ENCODE measurements around the gene FRRS1. TPM values are rescaled to one million over a fixed set of nuclear protein-coding genes. Genes with fewer than 3 reads are reported as not detected.

FRRS1 gene
- polyA plus RNA-seq, 3 donors = 1.1 to 1.4 (median 1.3) TPM

GRCh38 chr1:99745061-99745460, 21.4 kb downstream of the FRRS1 start:
- WGBS, 3 donors = 89 to 92% (median 91%) methylated on average over 7 of the region's 7 CpGs

GRCh38 chr1:99740141-99740540, 26.3 kb downstream of the FRRS1 start:
- H3K27ac ChIP-seq (ENCODE audit: low read depth, low read length) = no peak overlapping the region
- 66 to 70% (median 69%) methylated on average over 1 of the region's 1 CpG for WGBS, 3 donors

More at GRCh38 chr1:99745061-99745460, 21.4 kb downstream of the FRRS1 start:
- no peak overlapping the region for H3K27ac ChIP-seq (ENCODE audit: low read depth, low read length)

GRCh38 chr1:99738858-99739465, 27.5 kb downstream of the FRRS1 start:
- no peak overlapping the region for H3K27ac ChIP-seq (ENCODE audit: low read depth, low read length)
- WGBS, 3 donors = 59 to 78% (median 73%) methylated on average over 6 of the region's 6 CpGs

GRCh38 chr1:99737016-99737415, 29.4 kb downstream of the FRRS1 start:
- no peak overlapping the region for H3K27ac ChIP-seq (ENCODE audit: low read depth, low read length)
- WGBS, 3 donors = 43 to 50% (median 45%) methylated on average over 4 of the region's 4 CpGs

- 63 to 91% (median 74%) methylated on average over 2 of the region's 2 CpGs for WGBS, 3 donors
These were observed 30.6 kb downstream of the FRRS1 start for GRCh38 chr1:99735852-99736251.

GRCh38 chr1:99731384-99731783, 35.1 kb downstream of the FRRS1 start:
- H3K27ac ChIP-seq (ENCODE audit: low read depth, low read length) = no peak overlapping the region
- 88 to 97% (median 93%) methylated on average over 1 of the region's 1 CpG for WGBS, 3 donors

More at GRCh38 chr1:99735852-99736251, 30.6 kb downstream of the FRRS1 start:
- H3K27ac ChIP-seq (ENCODE audit: low read depth, low read length) = no peak overlapping the region

- 49 to 85% (median 54%) methylated on average over 4 of the region's 4 CpGs for WGBS, 3 donors
- H3K27ac ChIP-seq (ENCODE audit: low read depth, low read length) = no peak overlapping the region
These were observed 37.8 kb downstream of the FRRS1 start for GRCh38 chr1:99728494-99729235.

GRCh38 chr1:99727575-99728185, 38.8 kb downstream of the FRRS1 start:
- H3K27ac ChIP-seq (ENCODE audit: low read depth, low read length) = no peak overlapping the region
- WGBS, 3 donors = 69 to 82% (median 72%) methylated on average over 4 of the region's 4 CpGs

- whole genome bisulfite sequencing, 3 donors = 79 to 86% (median 82%) methylated on average over 2 of the region's 2 CpGs
- H3K27ac ChIP-seq (ENCODE audit: low read depth, low read length) = no peak overlapping the region
These were observed 39.6 kb downstream of the FRRS1 start for GRCh38 chr1:99726818-99727217.

- 95 to 100% (median 96%) methylated on average over 1 of the region's 1 CpG for WGBS, 3 donors
- H3K27ac ChIP-seq (ENCODE audit: low read depth, low read length) = no peak overlapping the region
These were observed 40.0 kb downstream of the FRRS1 start for GRCh38 chr1:99726407-99726806.

GRCh38 chr1:99725996-99726395, 40.4 kb downstream of the FRRS1 start:
- 45 to 65% (median 47%) methylated on average over 4 of the region's 4 CpGs for WGBS, 3 donors
- no peak overlapping the region for H3K27ac ChIP-seq (ENCODE audit: low read depth, low read length)

GRCh38 chr1:99723251-99723650, 43.2 kb downstream of the FRRS1 start:
- H3K27ac ChIP-seq (ENCODE audit: low read depth, low read length) = no peak overlapping the region
- 94 to 97% (median 95%) methylated on average over 3 of the region's 3 CpGs for WGBS, 3 donors

GRCh38 chr1:99717005-99717404, 49.4 kb downstream of the FRRS1 start:
- WGBS, 3 donors = 93 to 100% (median 95%) methylated on average over 1 of the region's 1 CpG
- H3K27ac ChIP-seq (ENCODE audit: low read depth, low read length) = no peak overlapping the region

- WGBS, 3 donors = 96 to 99% (median 98%) methylated on average over 2 of the region's 2 CpGs
- no peak overlapping the region for H3K27ac ChIP-seq (ENCODE audit: low read depth, low read length)
These were observed 53.4 kb downstream of the FRRS1 start for GRCh38 chr1:99713006-99713405.

- H3K27ac ChIP-seq (ENCODE audit: low read depth, low read length) = no peak overlapping the region
- WGBS, 3 donors = 92 to 93% (median 92%) methylated on average over 4 of the region's 4 CpGs
These were observed 55.4 kb downstream of the FRRS1 start for GRCh38 chr1:99710994-99711393.

GRCh38 chr1:99707535-99708142, 58.8 kb downstream of the FRRS1 start:
- no peak overlapping the region for H3K27ac ChIP-seq (ENCODE audit: low read depth, low read length)
- WGBS, 3 donors = 18 to 26% (median 19%) methylated on average over 4 of the region's 4 CpGs

- H3K27ac ChIP-seq (ENCODE audit: low read depth, low read length) = no peak overlapping the region
These were observed 61.0 kb downstream of the FRRS1 start for GRCh38 chr1:99705385-99705784.

GRCh38 chr1:99704356-99704816, 62.0 kb downstream of the FRRS1 start:
- 72 to 83% (median 76%) methylated on average over 17 of the region's 17 CpGs for WGBS, 3 donors
- no peak overlapping the region for H3K27ac ChIP-seq (ENCODE audit: low read depth, low read length)

GRCh38 chr1:99702221-99702620, 64.2 kb downstream of the FRRS1 start:
- H3K27ac ChIP-seq (ENCODE audit: low read depth, low read length) = no peak overlapping the region
